ENCODE data around the gene LPGAT1.

GRCh38 chr1:211705467-211706091 lies 125.0 kb downstream of the LPGAT1 start:
- TF ChIP-seq RAD21 (IDR thresholded peaks at IDR 0.05; ENCODE audit: low read depth), result no peak
- TF ChIP-seq, protein P1, sequence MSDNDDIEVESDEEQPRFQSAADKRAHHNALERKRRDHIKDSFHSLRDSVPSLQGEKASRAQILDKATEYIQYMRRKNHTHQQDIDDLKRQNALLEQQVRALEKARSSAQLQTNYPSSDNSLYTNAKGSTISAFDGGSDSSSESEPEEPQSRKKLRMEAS (IDR thresholded peaks at IDR 0.05), result no peak
- no peak for TF ChIP-seq POLR2A (IDR thresholded peaks at IDR 0.05; ENCODE audit: borderline replicate concordance, extremely low read depth, insufficient read depth, insufficient read length)
- TF ChIP-seq, protein P2, sequence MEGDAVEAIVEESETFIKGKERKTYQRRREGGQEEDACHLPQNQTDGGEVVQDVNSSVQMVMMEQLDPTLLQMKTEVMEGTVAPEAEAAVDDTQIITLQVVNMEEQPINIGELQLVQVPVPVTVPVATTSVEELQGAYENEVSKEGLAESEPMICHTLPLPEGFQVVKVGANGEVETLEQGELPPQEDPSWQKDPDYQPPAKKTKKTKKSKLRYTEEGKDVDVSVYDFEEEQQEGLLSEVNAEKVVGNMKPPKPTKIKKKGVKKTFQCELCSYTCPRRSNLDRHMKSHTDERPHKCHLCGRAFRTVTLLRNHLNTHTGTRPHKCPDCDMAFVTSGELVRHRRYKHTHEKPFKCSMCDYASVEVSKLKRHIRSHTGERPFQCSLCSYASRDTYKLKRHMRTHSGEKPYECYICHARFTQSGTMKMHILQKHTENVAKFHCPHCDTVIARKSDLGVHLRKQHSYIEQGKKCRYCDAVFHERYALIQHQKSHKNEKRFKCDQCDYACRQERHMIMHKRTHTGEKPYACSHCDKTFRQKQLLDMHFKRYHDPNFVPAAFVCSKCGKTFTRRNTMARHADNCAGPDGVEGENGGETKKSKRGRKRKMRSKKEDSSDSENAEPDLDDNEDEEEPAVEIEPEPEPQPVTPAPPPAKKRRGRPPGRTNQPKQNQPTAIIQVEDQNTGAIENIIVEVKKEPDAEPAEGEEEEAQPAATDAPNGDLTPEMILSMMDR (IDR thresholded peaks at IDR 0.05 in 2 of 3, conservative IDR thresholded peaks at IDR 0.05 in 1 of 3; ENCODE audit: borderline replicate concordance in 1 of 3, insufficient read depth in 1 of 3, low read depth in 2 of 3, low read length in 2 of 3), result no peak
- TF ChIP-seq YY1 (IDR thresholded peaks at IDR 0.05; ENCODE audit: extremely low read depth, insufficient replicate concordance, low read depth, low read length), result no peak
- no peak for TF ChIP-seq EZH2phosphoT487 (IDR thresholded peaks at IDR 0.05; ENCODE audit: borderline replicate concordance)
- no peak for TF ChIP-seq ZNF274 (IDR thresholded peaks at IDR 0.05; ENCODE audit: low read depth, low read length)
- TF ChIP-seq SP1 (IDR thresholded peaks at IDR 0.05; ENCODE audit: low read depth), result no peak
- TF ChIP-seq FOSL1 (IDR thresholded peaks at IDR 0.05; ENCODE audit: low read depth), result no peak
- TF ChIP-seq SIN3A (IDR thresholded peaks at IDR 0.05; ENCODE audit: low read depth), result no peak
- TF ChIP-seq EGR1 (IDR thresholded peaks at IDR 0.05; ENCODE audit: low read depth), result no peak
- no peak for TF ChIP-seq POLR2AphosphoS5 (IDR thresholded peaks at IDR 0.05; ENCODE audit: low read depth, low read length)
- no peak for TF ChIP-seq ZFX (IDR thresholded peaks at IDR 0.05)
- TF ChIP-seq CEBPB (IDR thresholded peaks at IDR 0.05; ENCODE audit: low read depth), result no peak

Data from HCT116 (cell line).